HFF-Myc (cell line): ENCODE results near the gene SMAD3.

Source experiments
- DNase-seq: peaks from one replicate; pipeline ENCODE4 v3.0.0-alpha.2; 2011; ENCODE audit warnings: low read depth; ENCODE audit errors: extremely low read depth
- H3K4me3 ChIP-seq: replicated peaks from 2 replicates; pipeline ENCODE4 v1.5.1; 2011; ENCODE audit warnings: low read depth, mild to moderate bottlenecking, control low read depth, low read length
- CTCF ChIP-seq: IDR thresholded peaks from 2 replicates; pipeline ENCODE4 v1.5.1; 2012; ENCODE audit warnings: mild to moderate bottlenecking, low read depth, low read length, control low read depth; ENCODE audit errors: missing control alignments

SMAD3 gene

GRCh38 chr15:67210555-67211168 is 145.3 kb downstream of the SMAD3 start:
- DNase-seq = no peak
- no peak overlapping the region for H3K4me3 ChIP-seq
- TF ChIP-seq CTCF = no peak

- no peak for DNase-seq
- H3K4me3 ChIP-seq = no peak overlapping the region
- TF ChIP-seq CTCF = no peak
These were observed 147.4 kb downstream of the SMAD3 start for GRCh38 chr15:67212684-67213367.

GRCh38 chr15:67215102-67215501 is 149.7 kb downstream of the SMAD3 start:
- no peak overlapping the region for H3K4me3 ChIP-seq
- TF ChIP-seq CTCF = no peak
- no peak for DNase-seq

GRCh38 chr15:67216859-67217258 is 151.5 kb downstream of the SMAD3 start:
- DNase-seq = no peak
- TF ChIP-seq CTCF = no peak
- H3K4me3 ChIP-seq = no peak overlapping the region

GRCh38 chr15:67218428-67218827 is 153.0 kb downstream of the SMAD3 start:
- H3K4me3 ChIP-seq = no peak overlapping the region
- no peak for DNase-seq
- no peak for TF ChIP-seq CTCF

- no peak for TF ChIP-seq CTCF
- H3K4me3 ChIP-seq = no peak overlapping the region
- DNase-seq = no peak
These were observed 153.9 kb downstream of the SMAD3 start for GRCh38 chr15:67219288-67219687.
